Stimulated activated CD4-positive, alpha-beta T cell treated with anti-CD3 and anti-CD28 coated beads, Interleukin-15, amount 100 ng/mL, for 48 hours (primary cell): ENCODE data around the gene EVA1A.
"Not testable (repeated sequence)": the region's sequence is repeated elsewhere in the genome, so short reads cannot be mapped to it uniquely, and the experiment has no call there.

Source experiments
- DNase-seq, 2 donors: peaks; one replicate each; pipeline ENCODE4 v3.0.0-alpha.2; 2020; ENCODE audit warnings: low read depth in 2 of 2

The EVA1A gene

GRCh38 chr2:75483878-75484277 lies 76.9 kb downstream of the EVA1A start:
- DNase-seq = no peak

GRCh38 chr2:75482398-75482797 lies 78.3 kb downstream of the EVA1A start:
- no peak for DNase-seq

- DNase-seq = no peak
Observed at GRCh38 chr2:75480971-75481836, 79.5 kb downstream of the EVA1A start.

GRCh38 chr2:75477696-75478095 lies 83.0 kb downstream of the EVA1A start:
- not testable (repeated sequence) for DNase-seq

GRCh38 chr2:75476761-75477160 lies 84.0 kb downstream of the EVA1A start:
- no peak for DNase-seq

GRCh38 chr2:75475976-75476375 lies 84.8 kb downstream of the EVA1A start:
- DNase-seq = no peak

- DNase-seq = no peak
Observed at GRCh38 chr2:75475049-75475448, 85.7 kb downstream of the EVA1A start.

- no peak for DNase-seq
Observed at GRCh38 chr2:75474115-75474514, 86.6 kb downstream of the EVA1A start.

GRCh38 chr2:75466708-75467311 lies 93.9 kb downstream of the EVA1A start:
- DNase-seq = no peak

GRCh38 chr2:75465317-75465984 lies 95.3 kb downstream of the EVA1A start:
- DNase-seq = no peak

- DNase-seq = no peak
Observed at GRCh38 chr2:75464348-75464946, 96.3 kb downstream of the EVA1A start.

- DNase-seq = no peak
Observed at GRCh38 chr2:75462721-75463120, 98.0 kb downstream of the EVA1A start.

GRCh38 chr2:75462206-75462605 lies 98.5 kb downstream of the EVA1A start:
- DNase-seq = no peak

- no peak for DNase-seq
Observed at GRCh38 chr2:75460630-75461029, 100.1 kb downstream of the EVA1A start.

GRCh38 chr2:75459565-75460310 lies 101.0 kb downstream of the EVA1A start:
- DNase-seq = no peak

GRCh38 chr2:75458201-75458600 lies 102.5 kb downstream of the EVA1A start:
- DNase-seq = no peak

- no peak for DNase-seq
Observed at GRCh38 chr2:75456825-75457224, 103.9 kb downstream of the EVA1A start.

- no peak for DNase-seq
Observed at GRCh38 chr2:75456111-75456510, 104.6 kb downstream of the EVA1A start.

GRCh38 chr2:75454241-75454620 lies 106.5 kb downstream of the EVA1A start:
- no peak for DNase-seq

- no peak for DNase-seq
Observed at GRCh38 chr2:75453384-75454240, 107.1 kb downstream of the EVA1A start.

- no peak for DNase-seq
Observed at GRCh38 chr2:75450068-75450467, 110.7 kb downstream of the EVA1A start.
